WTC11 (cell line): ENCODE results near the gene SALL3. TPM values are rescaled to one million over a fixed set of nuclear protein-coding genes. Genes with fewer than 3 reads are reported as not detected.

Experiments used
- ATAC-seq: fragments of 200-7000 bp; cut with Tn5 transposase; 2 replicates; pipeline ENCODE4 v1.10.0; 2021; ENCODE audit warnings: mild to moderate bottlenecking, moderate library complexity
- CTCF ChIA-PET: fragments of 300-600 bp; sonication (Branson Sonifier 250); formaldehyde crosslinking; loops from one replicate; lab custom pipeline; 2021; ENCODE audit warnings: antibody characterized with exemption; lab: Charles Lee
- POLR2A ChIA-PET: fragments of 350-600 bp; sonication (Branson Sonifier 250); formaldehyde crosslinking; loops from one replicate; lab custom pipeline; 2021; ENCODE audit warnings: antibody characterized with exemption; lab: Charles Lee
- DNase-seq: peaks from one replicate; pipeline ENCODE4 v3.0.0; 2021; ENCODE audit warnings: low spot score
- H3K27ac Mint-ChIP-seq: 2 replicates; pipeline ENCODE4 v1.8.0; 2021; ENCODE audit warnings: mixed read lengths
- H3K27me3 Mint-ChIP-seq: 2 replicates; pipeline ENCODE4 v1.8.0; 2021; ENCODE audit warnings: low read depth, mild to moderate bottlenecking, moderate library complexity, mixed read lengths
- H3K36me3 Mint-ChIP-seq: 2 replicates; pipeline ENCODE4 v1.8.0; 2021; ENCODE audit warnings: mixed read lengths
- H3K4me1 Mint-ChIP-seq: 2 replicates; pipeline ENCODE4 v1.8.0; 2022; ENCODE audit warnings: mixed read lengths
- H3K4me3 Mint-ChIP-seq: 2 replicates; pipeline ENCODE4 v1.8.0; 2021; ENCODE audit warnings: mild to moderate bottlenecking, moderate library complexity, mixed read lengths
- H3K9me3 Mint-ChIP-seq: 2 replicates; pipeline ENCODE4 v1.8.0; 2021; ENCODE audit warnings: mixed read lengths
- E2F1 ChIP-seq: sonication (generic); formaldehyde crosslinking; IDR thresholded peaks from 2 replicates; pipeline ENCODE4 v1.8.0; 2022; ENCODE audit warnings: mild to moderate bottlenecking, missing genetic modification reagents
- E2F5 ChIP-seq: sonication (generic); formaldehyde crosslinking; IDR thresholded peaks from 2 replicates; pipeline ENCODE4 v1.8.1; 2022; ENCODE audit warnings: mild to moderate bottlenecking, moderate library complexity, missing genetic modification reagents
- ELF4 ChIP-seq: sonication (generic); formaldehyde crosslinking; IDR thresholded peaks from 2 replicates; pipeline ENCODE4 v1.8.1; 2022; ENCODE audit warnings: low read depth, mild to moderate bottlenecking, moderate library complexity, missing genetic modification reagents
- EMX1 ChIP-seq: fragments of 250-450 bp; sonication (Bioruptor Pico); IDR thresholded peaks from 2 replicates; pipeline ENCODE4 v1.8.0; 2021; ENCODE audit warnings: mild to moderate bottlenecking
- ERG ChIP-seq: fragments of 250-450 bp; sonication (Bioruptor Pico); IDR thresholded peaks from 2 replicates; pipeline ENCODE4 v1.8.0; 2021; ENCODE audit warnings: mild to moderate bottlenecking
- ETV6 ChIP-seq: sonication (generic); formaldehyde crosslinking; IDR thresholded peaks from 2 replicates; pipeline ENCODE4 v1.8.1; 2022; ENCODE audit warnings: mild to moderate bottlenecking, missing genetic modification reagents
- GRHL2 ChIP-seq: fragments of 250-450 bp; sonication (Bioruptor Pico); IDR thresholded peaks from 2 replicates; pipeline ENCODE4 v1.8.0; 2022; ENCODE audit warnings: mild to moderate bottlenecking, moderate library complexity; ENCODE audit not compliant: insufficient replicate concordance, severe bottlenecking
- MXD4 ChIP-seq: fragments of 250-450 bp; sonication (Bioruptor Pico); IDR thresholded peaks from 2 replicates; pipeline ENCODE4 v1.8.0; 2021; ENCODE audit warnings: mild to moderate bottlenecking, moderate library complexity, borderline replicate concordance
- NFE2L1 ChIP-seq: sonication (generic); formaldehyde crosslinking; IDR thresholded peaks from 2 replicates; pipeline ENCODE4 v1.8.1; 2023; ENCODE audit warnings: missing genetic modification reagents
- NFYB ChIP-seq: sonication (generic); formaldehyde crosslinking; conservative IDR thresholded peaks from 2 replicates; pipeline ENCODE4 v1.8.0; 2022; ENCODE audit warnings: low read depth, missing genetic modification reagents
- NR3C1 ChIP-seq: sonication (generic); formaldehyde crosslinking; conservative IDR thresholded peaks from 2 replicates; pipeline ENCODE4 v1.8.1; 2023; ENCODE audit warnings: low read depth, mild to moderate bottlenecking, missing genetic modification reagents
- OVOL2 ChIP-seq: fragments of 250-450 bp; sonication (Bioruptor Pico); IDR thresholded peaks from 2 replicates; pipeline ENCODE4 v1.9.0; 2021; ENCODE audit warnings: mild to moderate bottlenecking, borderline replicate concordance
- TEAD4 ChIP-seq: sonication (generic); formaldehyde crosslinking; IDR thresholded peaks from 2 replicates; pipeline ENCODE4 v1.8.0; 2022; ENCODE audit warnings: mild to moderate bottlenecking, missing genetic modification reagents
- TP53 ChIP-seq: sonication (generic); formaldehyde crosslinking; IDR thresholded peaks from 2 replicates; pipeline ENCODE4 v1.8.1; 2023; ENCODE audit warnings: mild to moderate bottlenecking, missing genetic modification reagents
- ZBTB21 ChIP-seq: sonication (generic); formaldehyde crosslinking; IDR thresholded peaks from 2 replicates; pipeline ENCODE4 v1.8.1; 2023; ENCODE audit warnings: mild to moderate bottlenecking, missing genetic modification reagents, borderline replicate concordance
- ZNF232 ChIP-seq: sonication (generic); formaldehyde crosslinking; IDR thresholded peaks from 2 replicates; pipeline ENCODE4 v1.8.0; 2022; ENCODE audit warnings: mild to moderate bottlenecking, missing genetic modification reagents
- ZNF512 ChIP-seq: sonication (generic); formaldehyde crosslinking; IDR thresholded peaks from 2 replicates; pipeline ENCODE4 v1.8.1; 2022; ENCODE audit warnings: missing genetic modification reagents, borderline replicate concordance
- ZSCAN18 ChIP-seq: fragments of 250-450 bp; sonication (Bioruptor Pico); IDR thresholded peaks from 2 replicates; pipeline ENCODE4 v2.1.2; 2022; ENCODE audit warnings: mild to moderate bottlenecking, moderate library complexity
- total RNA-seq: library from RNA; stranded (reverse); gene quantifications from 3 replicates; pipeline ENCODE4 v1.2.3, GENCODE V29; 2021
- TF ChIP-seq, protein P1 (sequence below): sonication (generic); formaldehyde crosslinking; IDR thresholded peaks from 2 replicates; pipeline ENCODE4 v1.8.1; 2023; ENCODE audit warnings: mild to moderate bottlenecking, missing genetic modification reagents, moderate library complexity
- TF ChIP-seq, protein P2 (sequence below): sonication (generic); formaldehyde crosslinking; IDR thresholded peaks from 2 replicates; pipeline ENCODE4 v1.8.1; 2022; ENCODE audit warnings: mild to moderate bottlenecking, missing genetic modification reagents, moderate library complexity, borderline replicate concordance
- TF ChIP-seq, protein P3 (sequence below): sonication (generic); formaldehyde crosslinking; IDR thresholded peaks from 2 replicates; pipeline ENCODE4 v1.8.0; 2023; ENCODE audit warnings: missing genetic modification reagents, mild to moderate bottlenecking, borderline replicate concordance
- TF ChIP-seq, protein P4 (sequence below): fragments of 250-450 bp; sonication (Bioruptor Pico); IDR thresholded peaks from 2 replicates; pipeline ENCODE4 v1.9.0; 2021; ENCODE audit warnings: moderate library complexity, mild to moderate bottlenecking, inconsistent platforms, borderline replicate concordance

The SALL3 gene
- total RNA-seq, 1 experiment from 2014 or later: 87.0 TPM

DNA sequence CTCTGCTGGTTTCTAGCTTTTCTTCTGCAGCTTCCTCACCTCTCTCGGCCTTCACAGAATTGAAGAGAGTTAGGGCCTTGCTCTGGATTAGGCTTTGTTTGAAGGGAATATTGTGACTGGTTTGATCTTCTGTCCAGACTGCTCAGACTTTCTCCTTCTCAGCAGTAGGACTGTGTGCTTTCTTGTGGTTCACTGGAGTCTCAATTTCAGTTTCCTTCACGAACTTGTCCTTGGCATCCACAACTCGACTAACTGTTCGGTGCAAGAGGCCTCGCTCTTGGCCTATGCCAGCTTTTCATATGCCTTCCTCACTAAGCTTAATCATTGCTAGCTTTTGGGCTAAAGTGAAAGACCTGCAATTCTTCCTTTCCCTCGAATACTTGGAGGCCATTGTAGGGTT lies 18.9 kb upstream of the SALL3 start (continued):
- TF ChIP-seq E2F1 (CRISPR knock-in tag) (no peak), ZBTB21 (CRISPR knock-in tag) (no peak), E2F5 (no peak), GRHL2 (no peak), TP53 (no peak), ERG (CRISPR knock-in tag) (no peak), NFE2L1 (CRISPR knock-in tag) (no peak), MXD4 (no peak), ZNF232 (CRISPR knock-in tag) (no peak), ETV6 (CRISPR knock-in tag) (no peak)
- TF ChIP-seq, protein P1, sequence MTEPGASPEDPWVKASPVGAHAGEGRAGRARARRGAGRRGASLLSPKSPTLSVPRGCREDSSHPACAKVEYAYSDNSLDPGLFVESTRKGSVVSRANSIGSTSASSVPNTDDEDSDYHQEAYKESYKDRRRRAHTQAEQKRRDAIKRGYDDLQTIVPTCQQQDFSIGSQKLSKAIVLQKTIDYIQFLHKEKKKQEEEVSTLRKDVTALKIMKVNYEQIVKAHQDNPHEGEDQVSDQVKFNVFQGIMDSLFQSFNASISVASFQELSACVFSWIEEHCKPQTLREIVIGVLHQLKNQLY (CRISPR knock-in tag): no peak
- TF ChIP-seq, protein P2, sequence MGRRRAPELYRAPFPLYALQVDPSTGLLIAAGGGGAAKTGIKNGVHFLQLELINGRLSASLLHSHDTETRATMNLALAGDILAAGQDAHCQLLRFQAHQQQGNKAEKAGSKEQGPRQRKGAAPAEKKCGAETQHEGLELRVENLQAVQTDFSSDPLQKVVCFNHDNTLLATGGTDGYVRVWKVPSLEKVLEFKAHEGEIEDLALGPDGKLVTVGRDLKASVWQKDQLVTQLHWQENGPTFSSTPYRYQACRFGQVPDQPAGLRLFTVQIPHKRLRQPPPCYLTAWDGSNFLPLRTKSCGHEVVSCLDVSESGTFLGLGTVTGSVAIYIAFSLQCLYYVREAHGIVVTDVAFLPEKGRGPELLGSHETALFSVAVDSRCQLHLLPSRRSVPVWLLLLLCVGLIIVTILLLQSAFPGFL (CRISPR knock-in tag): no peak

DNA sequence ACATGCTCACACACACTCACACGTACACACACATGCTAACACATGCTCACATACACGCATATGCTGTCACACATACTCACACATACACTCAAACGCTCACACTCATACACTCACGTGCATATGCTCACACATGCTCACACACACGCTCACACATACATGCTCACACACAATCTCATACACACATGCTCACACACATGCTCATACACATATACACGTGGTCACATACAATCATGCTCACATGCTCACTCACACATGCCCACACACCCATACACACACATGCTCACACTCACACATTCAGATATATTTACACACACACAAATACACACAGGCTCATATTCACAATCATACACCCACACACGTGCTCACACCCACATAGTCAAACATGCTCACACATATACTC lies 17.5 kb upstream of the SALL3 start:
- Mint-ChIP-seq H3K4me3 (no peak overlapping the region), H3K27ac (no peak overlapping the region), H3K9me3 (peaks cover 38% of the 10 kb centered on the region), H3K27me3 (peaks cover 2% of the 10 kb centered on the region; the same call in 1 of the 2 replicates), H3K36me3 (peaks cover 25% of the 10 kb centered on the region), H3K4me1 (peaks cover 3% of the 10 kb centered on the region; the same call in 1 of the 2 replicates)
- ATAC-seq (no peak), DNase-seq (no peak)
- POLR2A ChIA-PET: no interaction called here
- CTCF ChIA-PET: no interaction called here
- no peak for TF ChIP-seq ZSCAN18 (CRISPR knock-in tag)
- no peak for TF ChIP-seq ELF4 (CRISPR knock-in tag)
- no peak for TF ChIP-seq E2F5
- TF ChIP-seq, protein P3, sequence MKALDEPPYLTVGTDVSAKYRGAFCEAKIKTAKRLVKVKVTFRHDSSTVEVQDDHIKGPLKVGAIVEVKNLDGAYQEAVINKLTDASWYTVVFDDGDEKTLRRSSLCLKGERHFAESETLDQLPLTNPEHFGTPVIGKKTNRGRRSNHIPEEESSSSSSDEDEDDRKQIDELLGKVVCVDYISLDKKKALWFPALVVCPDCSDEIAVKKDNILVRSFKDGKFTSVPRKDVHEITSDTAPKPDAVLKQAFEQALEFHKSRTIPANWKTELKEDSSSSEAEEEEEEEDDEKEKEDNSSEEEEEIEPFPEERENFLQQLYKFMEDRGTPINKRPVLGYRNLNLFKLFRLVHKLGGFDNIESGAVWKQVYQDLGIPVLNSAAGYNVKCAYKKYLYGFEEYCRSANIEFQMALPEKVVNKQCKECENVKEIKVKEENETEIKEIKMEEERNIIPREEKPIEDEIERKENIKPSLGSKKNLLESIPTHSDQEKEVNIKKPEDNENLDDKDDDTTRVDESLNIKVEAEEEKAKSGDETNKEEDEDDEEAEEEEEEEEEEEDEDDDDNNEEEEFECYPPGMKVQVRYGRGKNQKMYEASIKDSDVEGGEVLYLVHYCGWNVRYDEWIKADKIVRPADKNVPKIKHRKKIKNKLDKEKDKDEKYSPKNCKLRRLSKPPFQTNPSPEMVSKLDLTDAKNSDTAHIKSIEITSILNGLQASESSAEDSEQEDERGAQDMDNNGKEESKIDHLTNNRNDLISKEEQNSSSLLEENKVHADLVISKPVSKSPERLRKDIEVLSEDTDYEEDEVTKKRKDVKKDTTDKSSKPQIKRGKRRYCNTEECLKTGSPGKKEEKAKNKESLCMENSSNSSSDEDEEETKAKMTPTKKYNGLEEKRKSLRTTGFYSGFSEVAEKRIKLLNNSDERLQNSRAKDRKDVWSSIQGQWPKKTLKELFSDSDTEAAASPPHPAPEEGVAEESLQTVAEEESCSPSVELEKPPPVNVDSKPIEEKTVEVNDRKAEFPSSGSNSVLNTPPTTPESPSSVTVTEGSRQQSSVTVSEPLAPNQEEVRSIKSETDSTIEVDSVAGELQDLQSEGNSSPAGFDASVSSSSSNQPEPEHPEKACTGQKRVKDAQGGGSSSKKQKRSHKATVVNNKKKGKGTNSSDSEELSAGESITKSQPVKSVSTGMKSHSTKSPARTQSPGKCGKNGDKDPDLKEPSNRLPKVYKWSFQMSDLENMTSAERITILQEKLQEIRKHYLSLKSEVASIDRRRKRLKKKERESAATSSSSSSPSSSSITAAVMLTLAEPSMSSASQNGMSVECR (CRISPR knock-in tag): no peak
- no peak for TF ChIP-seq OVOL2 (CRISPR knock-in tag)
- TF ChIP-seq GRHL2: no peak
- TF ChIP-seq NR3C1 (CRISPR knock-in tag): no peak
- no peak for TF ChIP-seq ZNF512
- no peak for TF ChIP-seq NFYB
- TF ChIP-seq, protein P4, sequence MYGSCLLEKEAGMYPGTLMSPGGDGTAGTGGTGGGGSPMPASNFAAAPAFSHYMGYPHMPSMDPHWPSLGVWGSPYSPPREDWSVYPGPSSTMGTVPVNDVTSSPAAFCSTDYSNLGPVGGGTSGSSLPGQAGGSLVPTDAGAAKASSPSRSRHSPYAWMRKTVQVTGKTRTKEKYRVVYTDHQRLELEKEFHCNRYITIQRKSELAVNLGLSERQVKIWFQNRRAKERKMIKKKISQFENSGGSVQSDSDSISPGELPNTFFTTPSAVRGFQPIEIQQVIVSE: no peak
- TF ChIP-seq TEAD4 (CRISPR knock-in tag): no peak
- TF ChIP-seq EMX1 (CRISPR knock-in tag): no peak
